Smooth muscle cell (in vitro differentiated cells): ENCODE measurements around the gene OSBPL9. TPM values are rescaled to one million over a fixed set of nuclear protein-coding genes. Genes with fewer than 3 reads are reported as not detected.

Source experiments
- DNase-seq: peaks from one replicate; lab custom pipeline; 2025; ENCODE audit not compliant: unreplicated experiment; lab: John Stamatoyannopoulos, UW
- H2AFZ ChIP-seq: fragments of 200-600 bp; sonication (generic); 2 replicates; pipeline ENCODE4 v1.6.0; 2016; ENCODE audit warnings: antibody characterized with exemption, low read depth, mild to moderate bottlenecking
- H3F3A ChIP-seq: fragments of 200-600 bp; sonication (generic); 2 replicates; pipeline ENCODE4 v1.6.0; 2017; ENCODE audit warnings: antibody characterized with exemption, low read depth
- H3K27ac ChIP-seq: fragments of 200-600 bp; sonication (generic); 2 replicates; pipeline ENCODE4 v1.5.1; 2016; ENCODE audit warnings: low read depth, mild to moderate bottlenecking
- H3K27me3 ChIP-seq: fragments of 200-600 bp; sonication (generic); 2 replicates; pipeline ENCODE4 v1.6.1; 2016; ENCODE audit warnings: low read depth, mild to moderate bottlenecking
- H3K36me3 ChIP-seq: fragments of 200-600 bp; sonication (generic); 2 replicates; pipeline ENCODE4 v1.5.1; 2016; ENCODE audit warnings: low read depth
- H3K4me1 ChIP-seq: fragments of 200-600 bp; sonication (generic); 2 replicates; pipeline ENCODE4 v1.5.1; 2016; ENCODE audit warnings: low read depth
- H3K4me2 ChIP-seq: fragments of 200-600 bp; sonication (generic); 2 replicates; pipeline ENCODE4 v1.6.0; 2016; ENCODE audit warnings: mild to moderate bottlenecking
- H3K4me3 ChIP-seq: fragments of 200-600 bp; sonication (generic); 2 replicates; pipeline ENCODE4 v1.5.1; 2016; ENCODE audit warnings: mild to moderate bottlenecking
- H3K79me2 ChIP-seq: fragments of 200-600 bp; sonication (generic); 2 replicates; pipeline ENCODE4 v1.6.0; 2016; ENCODE audit warnings: low read depth, mild to moderate bottlenecking
- H3K9ac ChIP-seq: fragments of 200-600 bp; sonication (generic); 2 replicates; pipeline ENCODE4 v1.6.0; 2016; ENCODE audit warnings: low read depth
- H3K9me3 ChIP-seq: fragments of 200-600 bp; sonication (generic); replicated peaks from 2 replicates; pipeline ENCODE4 v1.5.1; 2016; ENCODE audit warnings: low read depth
- H4K20me1 ChIP-seq: fragments of 200-600 bp; sonication (generic); 2 replicates; pipeline ENCODE4 v1.6.0; 2016; ENCODE audit warnings: low read depth
- CTCF ChIP-seq: fragments of 200-600 bp; sonication (generic); IDR thresholded peaks from 2 replicates; pipeline ENCODE4 v1.5.1; 2017; ENCODE audit warnings: borderline replicate concordance, mild to moderate bottlenecking, antibody characterized with exemption; ENCODE audit not compliant: insufficient read depth, poor library complexity, severe bottlenecking
- WGBS: methylation state at CpG from one replicate; pipeline ENCODE4 v1.1.7; 2016; ENCODE audit warnings: low lambda C conversion rate; 5-methylcytosine and 5-hydroxymethylcytosine counted together
- polyA plus RNA-seq: library from polyadenylated mRNA; unstranded; fragments of >200 nt; fragmentation: Nextera tagmentation; extraction: Ambion mirVana; gene quantifications from 2 replicates; pipeline ENCODE4 v1.2.1, GENCODE V29; 2016
- total RNA-seq: library from RNA; depleted of rRNA; stranded (reverse); fragments of >200 nt; gene quantifications from 2 replicates; pipeline ENCODE4 v1.2.3, GENCODE V29; 2014

The OSBPL9 gene
- total and polyA plus RNA-seq, 2 experiments from 2014 or later, result 66.7 to 112 TPM

- Histone ChIP-seq H3K4me3 (no peak overlapping the region), H3K36me3 (no peaks in the 10 kb centered on the region), H2AFZ (no peak overlapping the region), H3K9ac (no peak overlapping the region), H3F3A (no peaks in the 10 kb centered on the region), H3K27me3 (no peaks in the 10 kb centered on the region), H3K9me3 (no peaks in the 10 kb centered on the region), H4K20me1 (no peaks in the 10 kb centered on the region), H3K27ac (no peak overlapping the region), H3K4me1 (no peaks in the 10 kb centered on the region), H3K4me2 (no peak overlapping the region), H3K79me2 (no peaks in the 10 kb centered on the region)
- DNase-seq, result no peak
- TF ChIP-seq CTCF, result no peak
These were observed 24.2 kb upstream of the OSBPL9 start for GRCh38 chr1:51592711-51593110.

GRCh38 chr1:51594716-51595115, 22.2 kb upstream of the OSBPL9 start:
- Histone ChIP-seq H3F3A (no peaks in the 10 kb centered on the region), H3K36me3 (no peaks in the 10 kb centered on the region), H3K9ac (no peak overlapping the region), H3K9me3 (no peaks in the 10 kb centered on the region), H2AFZ (no peak overlapping the region), H3K79me2 (no peaks in the 10 kb centered on the region), H3K4me3 (no peak overlapping the region), H3K4me2 (no peak overlapping the region), H3K27me3 (no peaks in the 10 kb centered on the region), H3K27ac (no peak overlapping the region), H3K4me1 (no peaks in the 10 kb centered on the region), H4K20me1 (no peaks in the 10 kb centered on the region)
- WGBS, result 93% methylated on average over 20 of the region's 20 CpGs
- no peak for TF ChIP-seq CTCF
- DNase-seq, result no peak

- Histone ChIP-seq H3F3A (no peaks in the 10 kb centered on the region), H3K4me3 (no peak overlapping the region), H3K79me2 (no peaks in the 10 kb centered on the region), H2AFZ (no peak overlapping the region), H4K20me1 (no peaks in the 10 kb centered on the region), H3K9me3 (no peaks in the 10 kb centered on the region), H3K27me3 (no peaks in the 10 kb centered on the region), H3K4me1 (no peaks in the 10 kb centered on the region), H3K9ac (no peak overlapping the region), H3K36me3 (no peaks in the 10 kb centered on the region), H3K4me2 (no peak overlapping the region), H3K27ac (no peak overlapping the region)
- TF ChIP-seq CTCF, result no peak
- 81% methylated on average over 2 of the region's 2 CpGs for WGBS
- no peak for DNase-seq
These were observed 16.4 kb upstream of the OSBPL9 start for GRCh38 chr1:51600529-51600928.

GRCh38 chr1:51600965-51601364, 15.9 kb upstream of the OSBPL9 start:
- no peaks in the 10 kb centered on the region for H3F3A ChIP-seq
- TF ChIP-seq CTCF, result no peak
- no peaks in the 10 kb centered on the region for H4K20me1 ChIP-seq
- H3K79me2 ChIP-seq, result no peaks in the 10 kb centered on the region
- H3K4me1 ChIP-seq, result no peaks in the 10 kb centered on the region
- 96% methylated on average over 1 of the region's 1 CpG for WGBS
- no peak overlapping the region for H3K4me2 ChIP-seq
- H3K36me3 ChIP-seq, result no peaks in the 10 kb centered on the region
- no peak overlapping the region for H3K9ac ChIP-seq
- DNase-seq, result no peak
- no peaks in the 10 kb centered on the region for H3K9me3 ChIP-seq
- H2AFZ ChIP-seq, result no peak overlapping the region
- no peak overlapping the region for H3K27ac ChIP-seq
- H3K27me3 ChIP-seq, result no peaks in the 10 kb centered on the region
- no peak overlapping the region for H3K4me3 ChIP-seq
